ENCODE data around the gene AP3D1. TPM values are rescaled to one million over a fixed set of nuclear protein-coding genes. Genes with fewer than 3 reads are reported as not detected.

AP3D1 gene
- total and polyA plus RNA-seq, 2 donors (not counting 3 experiments of a cell fraction or from before 2014, with no cell fraction given), result 130 to 137 TPM

GRCh38 chr19:2114821-2115220 lies 36.5 kb downstream of the AP3D1 start:
- FAIRE-seq, result no peak
- POLR2A ChIA-PET, result no interaction called here
- no peaks in the 10 kb centered on the region for H3K4me1 ChIP-seq (ENCODE audit: control insufficient read depth, extremely low read depth, insufficient read depth, low read length)

More at GRCh38 chr19:2114821-2115220, 36.5 kb downstream of the AP3D1 start:
- peaks cover 28 to 86% of the 10 kb centered on the region in 2 experiments for H3K36me3 ChIP-seq (ENCODE audit: control insufficient read depth in 2 of 2, extremely low read depth in 1 of 2, insufficient read depth in 2 of 2, low read length in 2 of 2)
- no peak for DNase-seq (ENCODE audit: low read depth, low spot score)
- CTCF ChIA-PET, result no interaction called here
- no peak for TF ChIP-seq MAX (IDR thresholded peaks at IDR 0.05; ENCODE audit: insufficient read depth, insufficient read length)
- TF ChIP-seq MYC (IDR thresholded peaks at IDR 0.05; ENCODE audit: low read depth, low read length), result no peak
- TF ChIP-seq FOS (IDR thresholded peaks at IDR 0.05; ENCODE audit: borderline replicate concordance, insufficient read depth, low read length), result no peak
- TF ChIP-seq EZH2 (IDR thresholded peaks at IDR 0.05; ENCODE audit: borderline replicate concordance, low read depth, low read length, severe bottlenecking), result no peak
- no peak for TF ChIP-seq POLR2A (IDR thresholded peaks at IDR 0.05; ENCODE audit: low read depth, low read length)
- no peak for TF ChIP-seq CTCF (IDR thresholded peaks at IDR 0.05; ENCODE audit: extremely low read depth in 1 of 2, insufficient read depth in 1 of 2, low read depth in 1 of 2, low read length in 2 of 2)
- TF ChIP-seq GATA2 (IDR thresholded peaks at IDR 0.05; ENCODE audit: insufficient read depth, insufficient read length, low read depth, low read length), result no peak
- TF ChIP-seq JUN (IDR thresholded peaks at IDR 0.05; ENCODE audit: borderline replicate concordance, insufficient read depth, insufficient read length, low read depth), result no peak
- no peak for TF ChIP-seq POLR2AphosphoS5 (IDR thresholded peaks at IDR 0.05; ENCODE audit: insufficient read depth, low read depth, low read length)
- no peaks in the 10 kb centered on the region for H3K27me3 ChIP-seq (ENCODE audit: control insufficient read depth in 2 of 2, insufficient read depth in 2 of 2, low read length in 2 of 2)
- H3K4me2 ChIP-seq (ENCODE audit: insufficient read depth, low read length), result no peak overlapping the region
- intact Hi-C loops (cut with micrococcal nuclease) (no loop called here), dilution Hi-C loops (cut with MboI; ENCODE audit: extremely low pct_ligation_motif_present, low sequenced_read_pairs) (no loop called here)
- BruUV-seq (replicated peaks), result no TSS peak
- H3K27ac ChIP-seq (ENCODE audit: insufficient read depth, low read depth, low read length), result no peak overlapping the region
- H3K9ac ChIP-seq (replicated peaks; ENCODE audit: extremely low read depth, insufficient read depth, low read length), result no peak overlapping the region
- no peaks in the 10 kb centered on the region for H4K20me1 ChIP-seq (replicated peaks; ENCODE audit: control insufficient read depth, extremely low read depth, insufficient read depth, low read length)
- H3K4me3 ChIP-seq (replicated peaks in 1 of 3; ENCODE audit: insufficient read depth in 1 of 3, low read depth in 1 of 3, low read length in 3 of 3), result no peak overlapping the region
- no peaks in the 10 kb centered on the region for H3K9me1 ChIP-seq (replicated peaks; ENCODE audit: control insufficient read depth, extremely low read depth, insufficient read depth, low read length)
- no peak overlapping the region for H2AFZ ChIP-seq (ENCODE audit: low read depth, low read length)
- H3K79me2 ChIP-seq (ENCODE audit: control insufficient read depth, insufficient read depth, low read length), result no peaks in the 10 kb centered on the region
- H3K9me3 ChIP-seq (replicated peaks; ENCODE audit: control insufficient read depth, insufficient read depth, low read length), result no peaks in the 10 kb centered on the region

All from endothelial cell of umbilical vein (primary cell).